GM18907 (cell line): ENCODE measurements around the gene KCNJ12.
"Not testable (repeated sequence)": the region's sequence is repeated elsewhere in the genome, so short reads cannot be mapped to it uniquely, and the experiment has no call there.

Source experiments
- ATAC-seq: cut with Tn5 transposase; IDR thresholded peaks from one replicate; pipeline ENCODE4 v1.9.1; 2021; ENCODE audit warnings: mild to moderate bottlenecking, moderate library complexity; ENCODE audit not compliant: unreplicated experiment

The KCNJ12 gene

DNA sequence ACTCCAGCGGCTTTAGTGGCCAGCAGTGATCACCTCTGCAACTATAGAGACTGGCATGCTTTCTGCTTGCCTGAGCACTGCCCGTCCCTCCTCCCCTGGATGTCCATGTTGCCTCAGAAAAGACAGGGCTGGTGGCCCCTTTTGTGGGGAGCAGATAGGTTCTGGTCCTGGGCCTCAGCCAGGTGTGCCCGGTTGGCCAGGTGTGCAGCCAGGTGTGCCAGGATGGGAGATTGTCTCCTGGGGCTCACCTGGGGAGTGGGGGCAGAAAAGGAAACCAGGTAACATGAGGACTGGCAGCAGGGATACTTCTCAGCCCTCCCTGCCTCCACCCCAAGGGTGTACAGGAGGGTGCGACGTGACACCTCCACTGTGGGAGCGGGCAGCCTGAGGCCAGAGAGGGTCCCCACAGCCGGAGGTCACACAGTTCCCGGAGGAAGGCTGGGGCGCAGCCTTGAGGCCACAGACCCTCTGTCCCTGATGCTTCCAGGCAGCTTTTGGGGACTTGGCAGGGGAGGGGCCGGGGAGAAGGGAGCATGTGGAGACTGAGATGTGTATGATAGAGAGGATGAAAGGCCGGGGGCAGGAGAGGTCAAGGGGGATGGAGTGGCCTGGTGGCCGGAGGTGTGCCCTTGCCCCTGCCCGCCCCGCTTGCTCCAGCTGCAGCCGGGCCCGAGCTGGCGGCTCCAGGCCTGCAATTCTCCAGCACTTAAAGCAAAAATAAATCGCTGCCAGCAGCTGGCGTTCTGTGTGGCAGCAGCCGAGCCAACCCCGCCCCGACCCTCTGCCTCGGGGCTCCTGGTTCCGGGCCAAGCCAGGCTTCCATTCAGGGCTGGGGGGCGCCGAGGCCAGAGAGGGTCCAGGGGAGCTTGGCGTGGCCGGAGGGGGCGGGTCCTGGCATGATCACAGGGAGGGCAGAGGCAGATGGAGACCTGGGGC lies 6.7 kb downstream of the KCNJ12 start:
- ATAC-seq = no peak

DNA sequence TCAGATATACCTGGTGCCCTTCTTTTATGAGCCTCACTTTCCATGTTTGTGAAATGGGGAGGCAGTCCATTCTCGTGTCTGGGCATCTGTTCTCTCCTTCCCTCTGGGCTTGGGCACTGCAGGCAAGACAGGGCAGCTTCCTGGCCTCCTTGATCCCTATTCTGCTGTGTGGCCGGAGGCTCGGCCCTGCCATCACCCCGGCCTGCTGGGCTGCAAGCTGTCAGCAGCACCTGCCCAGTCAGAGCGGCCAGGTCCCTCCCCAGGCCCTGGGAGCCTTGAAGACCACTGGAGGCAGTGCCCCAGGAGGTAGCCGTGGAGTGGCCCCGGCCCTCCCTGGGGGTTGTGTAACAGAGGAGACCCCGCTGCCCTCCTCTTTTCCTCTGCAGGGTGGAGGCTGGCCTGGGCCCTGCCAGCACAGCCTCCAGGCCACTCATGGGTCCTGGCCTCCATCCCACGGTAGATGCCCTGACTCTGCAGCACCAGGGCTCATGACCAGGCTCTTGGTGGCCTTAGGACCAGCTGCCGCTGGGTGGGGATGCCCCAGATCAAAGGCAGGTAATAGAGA lies 9.2 kb downstream of the KCNJ12 start:
- ATAC-seq = no peak

DNA sequence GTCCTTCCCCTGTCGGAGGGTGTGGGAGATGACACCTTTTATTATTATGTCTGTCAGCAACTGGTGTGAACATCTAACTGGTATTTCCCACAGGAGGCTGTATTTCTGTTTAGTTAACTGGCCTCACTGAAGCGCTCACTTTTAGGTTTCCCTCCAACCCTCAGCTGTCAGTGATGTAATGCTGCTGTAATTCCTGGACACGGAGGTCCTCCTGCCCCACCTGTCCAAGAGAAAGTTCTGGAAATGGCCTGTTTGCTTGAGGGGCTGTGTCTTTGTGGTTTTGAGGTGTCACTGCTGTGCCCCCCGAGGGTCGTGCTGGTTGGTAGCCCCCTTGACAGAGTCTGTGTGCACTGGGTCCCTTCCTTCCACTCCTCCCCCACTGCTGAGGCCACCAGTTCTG lies 11.5 kb downstream of the KCNJ12 start:
- ATAC-seq = no peak

DNA sequence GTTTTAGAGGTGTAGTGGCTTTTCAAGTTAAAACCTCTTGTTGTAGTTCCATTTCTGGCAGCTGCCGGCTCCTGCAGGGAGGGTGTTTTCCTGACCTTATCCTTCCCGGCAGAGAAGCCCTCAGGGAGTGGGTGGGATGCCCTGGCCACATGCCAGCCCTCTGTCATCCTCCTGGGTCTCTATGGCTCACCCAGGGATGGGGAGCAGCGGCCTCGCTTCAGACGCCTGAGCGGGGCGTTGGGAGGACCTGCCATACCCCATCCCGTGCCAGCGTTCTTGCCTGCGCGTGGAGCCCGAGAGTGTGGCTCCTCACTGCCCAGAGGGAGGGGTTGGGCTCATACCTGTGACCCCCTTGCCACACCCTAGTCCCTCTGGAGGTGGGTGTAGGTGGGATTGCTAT lies 11.9 kb downstream of the KCNJ12 start:
- ATAC-seq = no peak

DNA sequence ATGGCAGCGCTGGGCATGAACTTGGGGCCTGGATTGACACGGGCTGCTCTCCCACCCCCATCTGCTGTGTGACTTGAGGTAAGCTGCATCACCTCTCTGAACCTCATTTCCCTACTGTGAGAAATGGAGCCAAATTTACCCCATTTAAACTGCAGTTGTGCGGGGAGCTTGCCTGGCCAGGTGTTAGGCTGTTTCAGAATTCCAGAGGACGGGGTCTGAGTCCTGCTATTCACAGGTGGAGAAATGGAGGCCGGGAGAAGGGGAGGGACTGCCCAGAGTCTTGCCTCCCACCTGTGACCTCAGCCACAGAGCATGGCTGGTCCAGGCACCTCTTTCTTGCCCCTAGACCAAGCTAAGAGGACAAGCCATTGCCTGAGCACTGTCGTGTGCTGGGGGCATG lies 12.8 kb downstream of the KCNJ12 start:
- peak; percentile 15 for ATAC-seq

DNA sequence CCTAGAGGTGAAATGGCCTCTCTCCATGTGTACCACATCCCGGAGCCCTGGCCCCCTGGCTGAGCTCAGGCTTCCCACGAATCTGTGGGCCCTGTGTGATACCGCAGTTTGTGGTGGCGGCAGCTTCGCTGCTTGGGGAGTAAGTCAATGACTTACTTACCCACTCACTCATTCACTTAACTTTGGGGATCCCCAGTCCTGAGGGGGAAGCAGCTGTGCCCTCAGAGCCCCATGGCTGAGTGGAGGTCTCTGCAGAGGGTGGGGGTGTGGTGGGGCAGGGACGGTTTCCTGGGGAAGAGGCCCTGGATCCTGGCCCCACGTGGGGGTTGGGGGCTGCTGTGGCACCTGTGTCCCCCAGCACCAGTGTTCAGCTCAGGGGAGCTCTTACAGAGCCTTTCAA lies 13.2 kb downstream of the KCNJ12 start:
- peak; percentile 42 for ATAC-seq

DNA sequence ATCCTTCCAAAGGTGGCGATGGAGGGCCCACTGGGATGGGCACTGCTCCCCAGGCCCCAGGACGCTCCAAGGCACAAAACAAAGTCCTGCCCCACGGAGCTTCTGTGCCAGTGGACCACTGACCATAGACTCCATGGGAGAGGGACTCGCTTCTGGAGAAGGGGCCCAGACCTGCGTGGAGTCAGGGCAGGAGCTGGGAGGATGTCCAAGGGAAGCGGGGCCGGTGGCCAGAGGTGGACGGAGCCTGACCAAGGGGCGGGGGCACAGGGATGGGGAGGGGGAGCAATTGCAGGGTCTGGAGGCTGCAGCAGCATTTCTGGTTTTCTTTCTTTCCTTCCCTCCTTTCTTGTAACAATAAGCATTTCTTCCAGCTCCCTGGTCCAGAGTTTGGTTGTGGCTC lies 14.1 kb downstream of the KCNJ12 start:
- no peak for ATAC-seq

DNA sequence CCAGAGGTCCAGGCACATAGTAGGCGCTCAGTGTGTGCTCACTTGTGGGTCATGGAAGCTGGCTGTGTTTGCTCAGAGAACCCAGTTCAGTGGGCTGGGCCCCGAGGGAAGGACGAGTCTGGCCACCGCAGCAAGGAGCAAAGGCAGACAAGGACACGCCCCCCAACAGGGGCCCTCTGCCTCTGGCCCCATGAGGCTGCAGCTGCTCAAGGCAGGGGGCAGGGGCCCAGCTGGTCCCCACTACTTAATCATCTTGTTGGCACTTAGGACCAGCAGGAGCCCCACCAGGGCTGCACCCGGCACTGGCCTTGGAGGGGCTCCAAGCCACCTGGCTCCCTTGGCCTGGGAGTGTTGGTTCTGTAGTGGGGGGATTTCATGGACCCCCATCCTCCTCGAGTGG lies 16.1 kb downstream of the KCNJ12 start:
- no peak for ATAC-seq

DNA sequence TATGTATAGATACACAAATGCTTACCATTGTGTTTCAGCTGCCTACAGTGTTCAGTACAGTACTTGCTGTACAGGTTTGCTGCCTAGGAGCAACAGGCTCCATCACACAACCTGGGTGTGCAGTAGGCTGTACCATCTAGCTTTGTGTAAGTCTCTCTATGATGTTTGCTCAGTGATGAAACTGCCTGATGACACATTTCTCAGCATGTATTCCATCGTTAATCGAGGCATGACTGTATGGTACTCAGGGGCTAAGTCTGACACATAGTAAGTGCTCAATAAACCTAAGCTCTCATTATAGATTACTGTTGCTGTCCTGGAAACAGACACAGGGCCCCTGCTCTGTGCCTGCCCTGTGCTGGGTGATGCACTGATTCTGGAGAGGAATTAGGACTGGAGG lies 18.1 kb downstream of the KCNJ12 start:
- no peak for ATAC-seq

DNA sequence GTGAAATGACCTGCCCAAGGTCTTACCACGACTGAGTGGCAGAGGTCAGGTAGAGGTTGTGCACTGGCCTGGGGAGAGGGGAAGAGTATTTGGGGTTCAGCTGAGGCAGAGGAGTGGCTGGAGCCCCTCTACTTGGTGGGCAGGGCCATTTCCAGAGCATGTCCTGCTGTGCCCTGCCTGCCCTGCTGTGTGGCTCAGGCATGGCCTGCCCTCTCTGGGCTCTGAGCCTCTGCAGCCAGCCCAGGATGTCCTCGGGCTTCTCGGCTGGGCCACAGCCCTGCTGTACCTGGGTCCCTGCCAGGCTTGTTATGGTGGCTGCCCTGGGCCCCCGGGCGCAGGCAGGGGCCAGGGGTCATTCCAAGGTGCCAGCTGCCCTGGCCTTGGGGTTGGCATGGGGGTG lies 19.6 kb downstream of the KCNJ12 start:
- no peak for ATAC-seq

DNA sequence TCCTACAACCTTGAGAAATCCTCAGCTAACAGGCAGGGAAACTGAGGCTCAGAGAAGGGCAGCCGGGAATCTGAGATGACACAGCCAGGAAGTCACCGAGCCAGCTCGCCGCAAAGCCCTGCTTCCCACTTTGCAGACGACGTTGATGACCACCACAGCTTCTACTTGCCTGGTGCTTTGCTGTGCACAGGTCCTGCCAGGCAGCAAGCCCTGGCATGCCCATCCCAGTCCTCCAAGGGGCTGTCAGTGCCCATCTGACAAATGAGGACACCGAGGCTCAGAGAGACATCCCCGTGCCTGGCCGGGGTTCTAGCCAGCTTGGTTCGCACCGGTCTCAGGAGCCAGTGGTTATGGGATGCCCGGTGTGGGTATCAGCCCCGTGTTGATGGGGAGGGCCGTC lies 20.1 kb downstream of the KCNJ12 start:
- ATAC-seq = no peak

DNA sequence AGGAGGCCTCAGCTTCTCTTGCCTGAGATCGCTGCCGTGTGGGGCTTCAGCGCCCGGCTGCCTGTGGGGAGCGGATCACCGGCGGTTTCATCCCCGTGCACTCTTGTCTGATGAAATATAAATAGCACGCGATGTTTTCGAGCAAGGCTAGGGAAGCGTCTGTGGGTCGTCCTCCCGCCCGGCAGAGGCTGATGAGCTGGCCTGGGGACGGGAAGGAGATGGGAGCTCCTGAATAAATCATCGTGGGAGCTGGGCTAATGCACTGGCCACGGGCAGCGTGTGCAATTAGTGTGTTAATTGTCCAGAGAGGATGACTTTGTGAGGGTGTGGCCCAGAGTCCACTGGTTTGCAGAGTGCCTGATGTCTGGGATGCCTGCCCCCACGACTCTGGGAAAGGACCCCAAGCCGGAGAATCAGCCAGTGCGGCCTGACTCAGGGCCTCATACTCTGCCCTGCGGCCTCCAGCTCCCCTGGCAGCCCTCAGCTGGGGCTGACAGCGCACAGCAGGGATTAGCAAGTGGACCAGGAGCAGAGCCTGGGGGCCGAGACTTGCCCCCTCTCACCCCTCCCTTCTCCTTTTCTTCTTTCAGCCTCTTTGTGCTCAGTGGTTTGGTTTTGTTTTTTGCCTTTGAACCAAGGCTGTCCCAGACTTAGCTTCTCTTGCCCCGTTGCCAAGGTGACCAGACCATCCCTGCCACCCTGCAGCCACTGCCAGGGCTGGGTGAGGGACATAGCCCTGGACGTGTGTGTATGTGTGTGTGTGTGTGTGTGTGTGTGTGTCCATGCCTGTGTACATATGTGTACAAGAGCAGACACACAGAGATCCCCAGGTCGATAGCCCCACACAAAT lies 21.4 kb downstream of the KCNJ12 start:
- no peak for ATAC-seq

DNA sequence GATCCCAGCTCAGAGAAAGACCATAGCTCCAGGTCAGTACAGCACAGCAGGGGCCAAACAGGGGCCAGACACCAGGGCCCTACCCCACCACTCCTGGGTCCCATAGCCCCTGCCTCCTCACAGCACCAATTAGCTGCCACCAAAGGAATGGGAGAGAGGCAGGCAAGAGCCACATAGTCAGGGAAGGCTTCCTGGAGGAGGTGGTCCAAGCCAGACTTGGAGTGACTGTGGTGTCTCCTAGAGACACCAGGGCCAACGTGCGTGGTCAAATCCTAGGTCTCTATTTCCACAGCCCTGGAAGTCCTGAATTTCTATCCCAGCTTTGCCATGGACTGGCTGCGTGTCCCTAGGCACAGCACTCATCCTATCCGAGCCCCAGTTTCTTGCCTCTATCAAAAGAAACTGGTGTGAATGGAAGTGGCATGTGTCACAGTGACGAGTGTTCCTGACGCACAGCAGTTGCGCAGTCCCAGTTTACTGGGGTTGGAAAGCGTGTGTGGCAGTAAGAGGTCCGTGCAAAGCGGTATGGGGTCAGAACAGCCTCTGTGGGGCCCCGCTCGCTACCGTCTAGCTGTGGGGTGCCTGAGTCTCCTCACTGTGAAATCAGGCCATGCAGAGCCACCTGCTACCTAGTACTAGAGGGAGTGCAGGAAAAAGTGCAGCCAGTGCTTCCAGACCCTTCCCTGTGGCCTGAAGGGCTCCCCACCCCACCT lies 23.5 kb downstream of the KCNJ12 start:
- ATAC-seq = no peak

DNA sequence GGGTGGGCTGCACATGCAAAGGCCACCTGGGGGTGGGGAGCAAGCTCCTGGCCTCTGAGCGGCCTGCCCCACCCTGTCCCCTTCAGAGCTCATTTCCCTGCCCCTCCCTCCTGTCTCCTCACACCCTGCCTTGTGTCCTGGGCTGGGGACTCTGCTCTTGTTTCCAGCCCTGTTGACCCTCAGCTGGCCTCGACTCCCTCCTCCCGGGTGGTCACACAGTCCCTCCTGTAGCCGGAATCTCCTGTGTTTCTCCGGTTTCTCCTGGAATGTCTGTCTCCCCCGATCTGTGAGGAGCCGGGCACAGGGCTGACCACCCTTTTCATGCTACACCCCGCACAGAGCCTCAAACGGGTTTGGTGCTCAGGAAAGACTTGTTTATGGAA lies 24.0 kb downstream of the KCNJ12 start:
- ATAC-seq = not testable (repeated sequence)

DNA sequence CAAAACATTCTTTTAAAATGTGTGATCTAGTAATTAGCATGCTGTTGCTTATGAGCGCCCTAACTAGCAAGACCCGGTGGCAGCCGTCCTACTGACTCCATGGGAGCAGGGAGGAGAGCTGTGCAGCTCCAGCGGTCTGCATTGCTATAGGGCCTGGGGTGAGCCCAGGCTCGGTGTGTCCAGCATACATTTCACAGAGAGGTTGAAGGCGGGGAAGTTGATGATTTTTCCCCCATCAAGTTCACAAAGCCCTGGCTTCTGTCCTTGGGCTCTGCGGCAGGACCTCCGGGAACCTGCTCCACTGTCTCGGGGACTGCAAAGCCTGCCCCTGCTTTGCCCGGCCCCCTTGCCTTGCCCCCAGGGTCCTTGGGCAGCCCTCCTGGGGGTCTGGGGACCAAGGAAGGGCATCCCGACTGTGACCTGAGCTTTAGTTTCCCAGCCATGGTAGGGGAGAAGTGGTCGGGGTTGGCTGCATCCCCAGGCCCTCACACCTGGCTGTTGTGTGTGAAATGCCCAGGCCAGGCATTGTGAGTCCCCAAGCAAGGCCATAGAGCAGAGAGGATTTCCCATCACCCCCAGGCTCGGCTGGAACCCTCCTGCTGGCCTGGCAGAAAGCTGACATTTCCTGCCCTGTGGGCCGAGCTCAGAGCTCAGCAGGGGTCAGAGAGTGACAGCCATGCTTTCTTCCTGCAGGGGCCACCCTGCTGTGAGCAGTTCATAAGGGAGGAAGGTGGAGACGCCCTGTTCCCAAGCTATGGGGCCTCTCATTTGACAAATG lies 24.8 kb downstream of the KCNJ12 start:
- no peak for ATAC-seq

DNA sequence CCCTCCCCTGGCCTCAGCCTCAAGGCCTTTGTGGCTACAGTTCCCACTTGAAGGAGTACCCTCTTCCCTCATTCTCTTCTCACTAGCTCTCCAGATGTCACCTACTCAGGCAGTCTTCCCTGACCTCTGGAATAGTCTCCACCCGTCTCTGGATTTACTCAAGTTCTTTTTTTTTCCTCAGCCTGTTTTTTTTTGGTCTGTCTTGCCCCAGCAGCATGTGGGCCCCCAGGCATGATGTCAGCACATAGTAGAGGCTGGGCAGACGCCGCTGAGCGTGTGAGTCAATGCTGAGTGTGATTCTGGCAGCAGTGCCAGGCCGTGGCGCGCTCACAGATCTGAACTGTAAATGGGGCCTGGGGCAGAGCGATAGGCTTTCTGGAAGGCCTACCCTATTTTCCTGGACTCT lies 26.0 kb downstream of the KCNJ12 start:
- not testable (repeated sequence) for ATAC-seq

DNA sequence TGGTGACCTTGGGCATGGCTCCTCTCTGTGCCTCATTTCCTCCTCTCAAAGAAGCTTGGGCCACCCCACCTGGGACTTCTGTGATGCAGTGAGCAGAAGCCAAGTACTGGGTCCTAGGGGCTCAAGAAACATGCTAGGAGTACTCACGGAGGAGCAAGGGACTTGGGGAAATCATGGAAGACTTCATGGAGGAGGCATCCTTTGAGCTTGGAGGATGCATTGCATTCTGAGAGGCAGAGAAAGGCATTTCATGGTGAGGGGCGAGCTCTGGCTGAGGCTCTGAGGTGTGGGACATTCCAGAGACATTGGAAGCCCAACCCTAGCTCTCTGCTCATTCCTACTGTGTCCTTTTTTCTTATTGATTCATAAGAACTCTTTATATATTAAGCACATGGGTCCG lies 26.8 kb downstream of the KCNJ12 start:
- ATAC-seq = not testable (repeated sequence)

DNA sequence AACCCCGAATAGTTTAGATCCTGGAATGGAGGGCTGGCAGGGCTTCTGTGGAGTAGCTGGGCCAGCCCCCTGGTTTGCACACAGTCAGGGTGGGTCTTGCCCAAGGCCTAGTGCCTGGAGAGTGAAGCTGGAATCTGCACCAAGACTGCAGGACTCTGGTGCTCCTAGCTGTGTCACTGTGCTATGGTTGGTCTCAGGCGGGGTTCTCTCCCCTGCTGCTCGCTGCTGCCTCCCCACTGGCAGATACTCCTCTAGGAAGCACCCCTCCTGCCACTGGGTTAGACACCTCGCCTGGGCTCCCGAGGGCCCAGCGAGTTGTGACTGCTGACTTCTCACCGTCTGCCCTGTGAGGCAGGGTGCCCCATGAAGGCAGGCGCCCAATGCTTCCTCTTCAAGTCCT lies 27.9 kb downstream of the KCNJ12 start:
- not testable (repeated sequence) for ATAC-seq

DNA sequence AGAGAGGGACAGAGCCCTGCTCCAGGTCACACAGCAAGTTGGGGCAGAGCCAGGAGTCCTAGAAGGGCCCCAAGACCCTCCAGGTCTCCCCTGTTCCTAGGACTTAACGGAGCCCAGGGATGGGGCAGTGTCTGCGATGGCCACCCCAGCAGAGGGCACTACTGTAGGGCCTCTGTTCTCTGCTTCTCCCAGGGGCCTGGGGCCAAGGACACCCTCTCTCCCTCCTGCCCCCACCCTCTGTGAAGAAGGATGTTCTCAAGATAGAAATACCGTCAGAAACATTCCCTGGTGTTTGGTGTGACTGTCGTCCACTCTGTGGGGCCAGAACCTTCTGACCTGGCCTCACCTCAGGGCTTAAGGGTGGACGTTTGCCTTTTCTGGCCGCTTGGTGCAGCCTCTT lies 28.4 kb downstream of the KCNJ12 start:
- not testable (repeated sequence) for ATAC-seq
